IMR-90 (cell line): ENCODE measurements around the gene SPATA2L. TPM values are rescaled to one million over a fixed set of nuclear protein-coding genes. Genes with fewer than 3 reads are reported as not detected.

Experiments
- ATAC-seq: fragments of 200-7000 bp; cut with Tn5 transposase; 2 replicates; pipeline ENCODE4 v1.9.1; 2020; ENCODE audit warnings: low read depth, mild to moderate bottlenecking, moderate library complexity
- BruUV-seq: library from RNA; stranded (reverse); fragments of 400-500 nt; replicated peaks from 2 replicates; lab custom pipeline; 2021; lab: Mats Ljungman, UMichigan
- CTCF ChIA-PET: fragments of 300-600 bp; formaldehyde crosslinking; extraction: SDS; loops from one replicate; lab custom pipeline; 2021; ENCODE audit warnings: antibody characterized with exemption; lab: Yijun Ruan, JAX
- POLR2A ChIA-PET: fragments of 300-600 bp; sonication (Branson Sonifier 250); formaldehyde crosslinking; loops from one replicate; lab custom pipeline; 2022; ENCODE audit warnings: antibody characterized with exemption; ENCODE audit not compliant: unreplicated experiment; lab: Charles Lee
- DNase-seq: peaks from one replicate; pipeline ENCODE4 v3.0.0; 2013
- H2AFZ ChIP-seq: replicated peaks from 2 replicates; pipeline ENCODE3; 2013; ENCODE audit warnings: low read length, mild to moderate bottlenecking; ENCODE audit not compliant: poor library complexity
- H2AK5ac ChIP-seq: 2 replicates; pipeline ENCODE4 v1.6.1; 2013; ENCODE audit warnings: low read depth, low read length, inconsistent platforms
- H2AK9ac ChIP-seq: replicated peaks from 2 replicates; pipeline ENCODE3; 2013; ENCODE audit warnings: mild to moderate bottlenecking, low read depth, low read length, moderate library complexity; ENCODE audit not compliant: poor library complexity
- H2BK120ac ChIP-seq: 2 replicates; pipeline ENCODE4 v1.6.1; 2013; ENCODE audit warnings: low read depth, low read length, inconsistent platforms
- H2BK15ac ChIP-seq: 3 replicates; pipeline ENCODE4 v1.6.1; 2013; ENCODE audit warnings: low read depth, low read length, inconsistent platforms
- H2BK20ac ChIP-seq: 2 replicates; pipeline ENCODE4 v1.6.1; 2013; ENCODE audit warnings: low read depth, mild to moderate bottlenecking, inconsistent platforms, low read length, moderate library complexity
- H2BK5ac ChIP-seq: 2 replicates; pipeline ENCODE4 v1.6.1; 2013; ENCODE audit warnings: mild to moderate bottlenecking, low read depth, low read length, inconsistent platforms; ENCODE audit not compliant: poor library complexity, severe bottlenecking
- H3K14ac ChIP-seq: replicated peaks from 2 replicates; pipeline ENCODE4 v1.6.1; 2013; ENCODE audit warnings: low read depth, low read length, inconsistent platforms
- H3K18ac ChIP-seq: 2 replicates; pipeline ENCODE4 v1.6.1; 2013; ENCODE audit warnings: low read depth, low read length, control low read depth
- H3K23ac ChIP-seq: 2 replicates; pipeline ENCODE4 v1.6.1; 2013; ENCODE audit warnings: low read depth, low read length, inconsistent platforms
- H3K27ac ChIP-seq: 2 replicates; pipeline ENCODE4 v1.5.1; 2013; ENCODE audit warnings: mild to moderate bottlenecking, control low read depth, low read length; ENCODE audit not compliant: insufficient read depth
- H3K27me3 ChIP-seq: 2 replicates; pipeline ENCODE4 v1.6.1; 2013; ENCODE audit warnings: low read length; ENCODE audit not compliant: control insufficient read depth, insufficient read depth
- H3K36me3 ChIP-seq: 2 replicates; pipeline ENCODE4 v1.6.1; 2013; ENCODE audit warnings: low read length, mixed read lengths; ENCODE audit not compliant: control insufficient read depth, insufficient read depth
- H3K4ac ChIP-seq: 2 replicates; pipeline ENCODE4 v1.6.1; 2013; ENCODE audit warnings: low read depth, low read length, inconsistent platforms
- H3K4me1 ChIP-seq: 2 replicates; pipeline ENCODE4 v1.6.1; 2013; ENCODE audit warnings: low read length, mixed read lengths; ENCODE audit not compliant: control insufficient read depth, insufficient read depth
- H3K4me2 ChIP-seq: 2 replicates; pipeline ENCODE4 v1.6.1; 2013; ENCODE audit warnings: low read depth, mild to moderate bottlenecking, control low read depth, low read length, moderate library complexity
- H3K4me3 ChIP-seq: 2 replicates; pipeline ENCODE4 v1.5.1; 2013; ENCODE audit warnings: low read depth, mild to moderate bottlenecking, control low read depth, low read length, moderate library complexity; ENCODE audit not compliant: insufficient read depth
- H3K56ac ChIP-seq: 2 replicates; pipeline ENCODE4 v1.6.1; 2013; ENCODE audit warnings: low read length, inconsistent platforms; ENCODE audit not compliant: insufficient read depth; ENCODE audit errors: extremely low read depth
- H3K79me1 ChIP-seq, 2 experiments: 2 replicates each; pipeline ENCODE4 v1.6.1; 2013; ENCODE audit warnings: low read length in 2 of 2, inconsistent platforms in 1 of 2, low read depth in 1 of 2
- H3K9ac ChIP-seq: 2 replicates; pipeline ENCODE4 v1.6.1; 2013; ENCODE audit warnings: low read depth, low read length, control low read depth
- H3K9me1 ChIP-seq: 2 replicates; pipeline ENCODE4 v1.6.1; 2013; ENCODE audit warnings: low read length, inconsistent platforms; ENCODE audit not compliant: insufficient read depth
- H3K9me3 ChIP-seq: 2 replicates; pipeline ENCODE4 v1.6.1; 2013; ENCODE audit warnings: low read length; ENCODE audit not compliant: control insufficient read depth, insufficient read depth
- H4K20me1 ChIP-seq: 2 replicates; pipeline ENCODE4 v1.6.1; 2013; ENCODE audit warnings: low read length, inconsistent platforms; ENCODE audit not compliant: insufficient read depth
- H4K5ac ChIP-seq: 2 replicates; pipeline ENCODE4 v1.6.1; 2013; ENCODE audit warnings: mild to moderate bottlenecking, low read depth, low read length, control low read depth
- H4K8ac ChIP-seq, 2 experiments: 2 replicates each; pipeline ENCODE4 v1.6.1; 2013; ENCODE audit warnings: low read depth in 2 of 2, low read length in 2 of 2, control low read depth in 1 of 2, inconsistent platforms in 1 of 2
- H4K91ac ChIP-seq: 2 replicates; pipeline ENCODE4 v1.6.1; 2013; ENCODE audit warnings: low read depth, low read length, inconsistent platforms; ENCODE audit not compliant: insufficient read depth
- BHLHE40 ChIP-seq: fragments of 150-350 bp; IDR thresholded peaks from 2 replicates; pipeline ENCODE4 v1.6.1; 2016; ENCODE audit warnings: mild to moderate bottlenecking, low read depth, low read length
- CTCF ChIP-seq: conservative IDR thresholded peaks from 2 replicates; pipeline ENCODE4 v1.5.1; 2012; ENCODE audit warnings: mild to moderate bottlenecking, low read depth, low read length, improper control_type of control experiment
- ELK1 ChIP-seq: fragments of 150-350 bp; IDR thresholded peaks from 2 replicates; pipeline ENCODE4 v1.6.1; 2016; ENCODE audit warnings: low read depth, mild to moderate bottlenecking, low read length, moderate library complexity, borderline replicate concordance
- FOS ChIP-seq: fragments of 150-350 bp; IDR thresholded peaks from 2 replicates; pipeline ENCODE4 v1.6.1; 2016; ENCODE audit warnings: low read depth, low read length
- MAFK ChIP-seq: IDR thresholded peaks from 2 replicates; pipeline ENCODE4 v1.6.1; 2012; ENCODE audit warnings: low read depth, low read length, improper control_type of control experiment
- MXI1 ChIP-seq: IDR thresholded peaks from 2 replicates; pipeline ENCODE4 v1.6.1; 2012; ENCODE audit warnings: low read depth, mild to moderate bottlenecking, low read length, moderate library complexity, borderline replicate concordance
- POLR2A ChIP-seq: IDR thresholded peaks from 2 replicates; pipeline ENCODE4 v1.6.1; 2012; ENCODE audit warnings: mild to moderate bottlenecking, low read depth, low read length
- RAD21 ChIP-seq: IDR thresholded peaks from 2 replicates; pipeline ENCODE4 v1.6.1; 2012; ENCODE audit warnings: low read length, improper control_type of control experiment
- RCOR1 ChIP-seq: IDR thresholded peaks from 2 replicates; pipeline ENCODE4 v1.6.1; 2012; ENCODE audit warnings: mild to moderate bottlenecking, low read length, improper control_type of control experiment; ENCODE audit not compliant: insufficient replicate concordance
- RFX5 ChIP-seq: IDR thresholded peaks from 2 replicates; pipeline ENCODE4 v1.8.0; 2012; ENCODE audit warnings: low read depth, mild to moderate bottlenecking, low read length, moderate library complexity
- SMC3 ChIP-seq: fragments of 150-350 bp; IDR thresholded peaks from 2 replicates; pipeline ENCODE4 v1.6.1; 2016; ENCODE audit warnings: low read depth, mild to moderate bottlenecking, antibody characterized with exemption, low read length, moderate library complexity
- WGBS, 2 experiments: methylation state at CpG; one replicate each; pipeline versions ENCODE4 v1.1.5 to v1.1.7; 2013; ENCODE audit warnings: missing lambda C conversion rate in 2 of 2; ENCODE audit not compliant: insufficient read length in 1 of 2; ENCODE audit errors: extremely low coverage in 2 of 2; 5-methylcytosine and 5-hydroxymethylcytosine counted together
- dilution Hi-C: fragments of 300-500 bp; cut with HindIII; formaldehyde crosslinking; loops from one replicate; pipeline ENCODE4 v1.14.3; 2018; ENCODE audit warnings: low sequenced_read_pairs; ENCODE audit not compliant: unreplicated experiment
- in situ Hi-C: fragments of 300-500 bp; cut with MboI; formaldehyde crosslinking; loops from 3 replicates; pipeline ENCODE4 v1.14.3; 2019; ENCODE audit warnings: low sequenced_read_pairs, inconsistent platforms, mixed read lengths
- intact Hi-C: fragments of 100-400 bp; cut with micrococcal nuclease; formaldehyde crosslinking; loops from 2 replicates; pipeline ENCODE4 v1.10.0; 2022
- polyA plus RNA-seq, 3 experiments: library from polyadenylated mRNA; depleted of rRNA; stranded (reverse); fragments of >200 nt; gene quantifications; 2 replicates each; pipeline ENCODE4 v1.2.3, GENCODE V29; 2012; ENCODE audit warnings: low replicate concordance in 1 of 3
- total RNA-seq: library from RNA; depleted of rRNA; stranded (reverse); fragments of >200 nt; gene quantifications from 2 replicates; pipeline ENCODE4 v1.2.3, GENCODE V29; 2012
- TF ChIP-seq, protein P1 (sequence below): fragments of 150-350 bp; IDR thresholded peaks from 2 replicates; pipeline ENCODE4 v1.6.1; 2017; ENCODE audit warnings: mild to moderate bottlenecking, antibody characterized with exemption, low read length, low read depth

Gene SPATA2L
- total and polyA plus RNA-seq, 2 of the 4 experiments (the other 2 are of a cell fraction) = 4.8 to 6.9 TPM

DNA sequence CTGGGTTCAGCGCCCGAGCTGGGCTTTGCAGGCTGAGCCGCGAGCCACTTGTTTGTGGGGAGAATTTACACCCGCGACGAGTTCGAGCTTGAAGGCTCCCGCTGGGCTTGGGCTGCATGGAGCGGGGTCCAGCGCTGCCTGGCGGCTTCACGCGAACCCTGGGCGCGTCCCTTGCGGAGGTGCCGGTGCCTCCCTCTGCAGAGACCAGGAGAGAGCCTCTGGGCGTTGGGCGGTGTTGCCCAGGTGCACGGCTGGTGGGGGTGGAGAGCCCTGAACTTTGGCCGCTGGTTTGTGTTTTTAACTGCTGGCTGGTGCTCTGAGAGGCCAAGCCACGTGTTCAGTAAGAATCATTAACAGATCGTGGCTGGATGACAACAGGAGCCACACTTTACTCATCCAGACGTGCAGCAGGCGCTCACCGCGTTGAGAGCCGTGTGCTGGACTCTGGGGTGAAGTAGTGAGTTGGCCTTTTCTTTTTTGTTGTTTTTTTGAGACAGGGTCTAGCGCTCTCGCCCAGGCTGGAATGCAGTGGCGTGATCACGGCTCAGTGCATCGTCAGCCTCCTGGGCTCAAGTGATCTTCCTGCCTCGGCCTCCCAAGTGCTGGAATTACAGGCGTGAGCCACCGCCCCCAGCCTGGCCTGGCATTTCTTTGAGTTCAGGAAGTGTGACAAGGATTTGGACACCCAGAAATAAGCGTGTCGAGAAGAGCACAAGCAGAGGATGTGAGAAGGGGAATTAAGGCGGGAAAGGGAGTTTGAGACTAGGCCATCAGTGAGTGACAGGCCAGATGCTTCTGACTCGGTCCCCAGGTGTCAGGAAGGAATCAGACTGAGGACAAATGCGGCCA, 14.2 kb downstream of the SPATA2L start:
- Histone ChIP-seq H4K91ac (peak overlapping the region; percentile 69), H3K4me3 (peak overlapping the region; percentile 78), H3K27me3 (no peaks in the 10 kb centered on the region), H2BK20ac (0 out of 2 replicates have a peak overlapping the region, but pooled peaks have one; percentile 34), H3K79me1 (peaks cover 28 to 36% of the 10 kb centered on the region in 2 experiments), H3K27ac (peak overlapping the region; percentile 69), H2AK9ac (peak overlapping the region; percentile 99), H2BK5ac (peak overlapping the region; percentile 61), H2BK15ac (no peak overlapping the region; the same call in 2 of the 3 replicates), H3K4me2 (peak overlapping the region; percentile 94), H4K5ac (peak overlapping the region; percentile 4; the same call in 1 of the 2 replicates), H3K14ac (peak overlapping the region; percentile 54), H2AK5ac (peak overlapping the region; percentile 81; the same call in 1 of the 2 replicates), H4K20me1 (no peaks in the 10 kb centered on the region; the same call in 1 of the 2 replicates), H4K8ac (peak overlapping the region; percentile 68 to 83), H3K36me3 (peaks cover 22% of the 10 kb centered on the region), H3K9me1 (peaks cover 6% of the 10 kb centered on the region; the same call in 1 of the 2 replicates), H2AFZ (peak overlapping the region; percentile 100), H3K9me3 (peaks cover 3% of the 10 kb centered on the region; the same call in 1 of the 2 replicates), H2BK120ac (no peak overlapping the region; the same call in 1 of the 2 replicates), H3K23ac (peak overlapping the region; percentile 38; the same call in 1 of the 2 replicates), H3K18ac (no peak overlapping the region), H3K4ac (peak overlapping the region; percentile 48), H3K56ac (peak overlapping the region; percentile 32; the same call in 1 of the 2 replicates), H3K9ac (peak overlapping the region; percentile 74), H3K4me1 (peaks cover 3% of the 10 kb centered on the region)
- ChIA-PET CTCF (interaction anchor here (0.6 to 1.5 kb wide), 2 partner anchors 12 to 16 kb away, joined by 3 read pairs; no protein-coding TSS in a partner anchor), POLR2A (interaction anchor here (0.5 to 0.6 kb wide), 2 partner anchors 191 to 238 kb away, joined by 4 to 11 read pairs; no protein-coding TSS in a partner anchor)
- DNase-seq (peak; percentile 52), ATAC-seq (peak; percentile 38)
- intact Hi-C loops = no loop called here
- 15% methylated on average over 18 of the region's 42 CpGs; no CpG with 5 or more reads in 1 of the 2 experiments for WGBS, 2 experiments
- BruUV-seq = no TSS peak
- in situ Hi-C loops = no loop called here
- dilution Hi-C loops = no loop called here
- no peak for TF ChIP-seq RAD21
- no peak for TF ChIP-seq MAFK
- TF ChIP-seq POLR2A = peak; percentile 11; the same call in 1 of the 2 replicates
- peak; percentile 42; the same call in 1 of the 2 replicates for TF ChIP-seq BHLHE40
- no peak for TF ChIP-seq CTCF
- TF ChIP-seq SMC3 = no peak
- peak; percentile 87; the same call in 1 of the 2 replicates for TF ChIP-seq MXI1
- no peak for TF ChIP-seq ELK1
- TF ChIP-seq, protein P1, sequence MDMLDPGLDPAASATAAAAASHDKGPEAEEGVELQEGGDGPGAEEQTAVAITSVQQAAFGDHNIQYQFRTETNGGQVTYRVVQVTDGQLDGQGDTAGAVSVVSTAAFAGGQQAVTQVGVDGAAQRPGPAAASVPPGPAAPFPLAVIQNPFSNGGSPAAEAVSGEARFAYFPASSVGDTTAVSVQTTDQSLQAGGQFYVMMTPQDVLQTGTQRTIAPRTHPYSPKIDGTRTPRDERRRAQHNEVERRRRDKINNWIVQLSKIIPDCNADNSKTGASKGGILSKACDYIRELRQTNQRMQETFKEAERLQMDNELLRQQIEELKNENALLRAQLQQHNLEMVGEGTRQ = peak; percentile 41
- no peak for TF ChIP-seq FOS
- no peak for TF ChIP-seq RFX5
- TF ChIP-seq RCOR1 = no peak
